ENCODE results near the gene RAD51B.
"Not testable (repeated sequence)": the region's sequence is repeated elsewhere in the genome, so short reads cannot be mapped to it uniquely, and the experiment has no call there.

GRCh38 chr14:68662826-68663225 is 843.2 kb downstream of the RAD51B start:
- not testable (repeated sequence) for TF ChIP-seq CTCF, POLR2A (IDR thresholded peaks at IDR 0.05)

Data from vagina (tissue), 2 donors.